HG03354 (cell line): ENCODE data around the gene PCDH9.
A peak's percentile ranks its signal among the peaks of the same experiment; 100 is the strongest.
"Not testable (repeated sequence)": the region's sequence is repeated elsewhere in the genome, so short reads cannot be mapped to it uniquely, and the experiment has no call there.

ENCODE experiments used
- ATAC-seq: cut with Tn5 transposase; IDR thresholded peaks from one replicate; pipeline ENCODE4 v1.9.1; 2021; ENCODE audit warnings: mild to moderate bottlenecking; ENCODE audit not compliant: unreplicated experiment, poor library complexity, severe bottlenecking

PCDH9 gene

DNA sequence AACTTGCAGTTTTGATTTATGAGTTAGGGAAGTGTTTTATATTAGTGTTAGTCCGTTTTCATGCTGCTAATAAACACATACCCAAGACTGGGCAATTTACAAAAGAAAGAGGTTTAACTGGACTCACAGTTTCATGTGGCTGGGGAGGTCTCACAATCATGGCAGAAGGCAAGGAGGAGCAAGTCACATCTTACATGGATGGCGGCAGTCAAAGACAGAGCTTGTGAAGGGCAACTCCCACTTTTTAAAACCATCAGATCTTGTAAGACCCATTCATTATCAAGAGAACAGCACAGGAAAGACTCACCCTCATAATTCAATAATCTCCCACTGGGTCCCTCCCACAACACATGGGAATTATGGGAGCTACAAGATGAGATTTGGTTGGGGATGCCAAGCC lies 349.0 kb downstream of the PCDH9 start:
- ATAC-seq = not testable (repeated sequence)

DNA sequence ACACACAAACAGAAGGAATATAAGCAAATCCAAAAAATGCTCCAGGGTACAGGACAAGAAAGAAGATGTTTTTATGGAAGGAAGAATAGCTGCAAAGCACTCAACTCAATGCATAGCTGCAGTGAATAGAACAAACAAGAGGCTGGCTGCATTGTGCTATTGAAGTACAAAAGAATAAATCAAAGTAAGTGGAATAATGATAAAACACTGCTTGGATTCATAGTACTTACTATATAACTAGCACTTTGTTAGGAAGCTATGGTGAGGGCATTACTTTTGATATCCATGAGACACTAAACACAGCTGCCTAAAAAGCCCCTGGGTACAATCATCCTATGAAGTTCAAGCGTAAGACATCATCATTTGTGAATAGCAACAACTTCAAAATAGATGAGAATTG lies 350.1 kb downstream of the PCDH9 start:
- no peak for ATAC-seq

DNA sequence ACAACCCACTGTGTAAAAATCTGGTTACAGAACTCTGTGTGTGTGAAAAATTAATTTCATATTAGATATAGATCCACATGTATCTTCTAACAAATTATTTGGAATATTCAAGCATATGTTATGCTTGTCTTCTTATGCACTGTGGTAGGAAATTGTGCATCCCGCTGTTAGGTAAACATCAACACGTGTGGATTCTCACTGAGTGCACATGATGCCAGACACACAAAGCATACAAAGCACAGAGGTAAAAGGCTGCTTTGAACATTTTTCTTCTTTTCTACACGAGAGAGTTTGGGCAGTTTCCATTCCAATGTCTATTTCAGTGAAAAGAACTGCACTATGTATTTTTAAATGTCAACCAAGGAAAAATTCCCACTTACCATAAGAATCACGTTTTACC lies 354.9 kb downstream of the PCDH9 start:
- no peak for ATAC-seq

DNA sequence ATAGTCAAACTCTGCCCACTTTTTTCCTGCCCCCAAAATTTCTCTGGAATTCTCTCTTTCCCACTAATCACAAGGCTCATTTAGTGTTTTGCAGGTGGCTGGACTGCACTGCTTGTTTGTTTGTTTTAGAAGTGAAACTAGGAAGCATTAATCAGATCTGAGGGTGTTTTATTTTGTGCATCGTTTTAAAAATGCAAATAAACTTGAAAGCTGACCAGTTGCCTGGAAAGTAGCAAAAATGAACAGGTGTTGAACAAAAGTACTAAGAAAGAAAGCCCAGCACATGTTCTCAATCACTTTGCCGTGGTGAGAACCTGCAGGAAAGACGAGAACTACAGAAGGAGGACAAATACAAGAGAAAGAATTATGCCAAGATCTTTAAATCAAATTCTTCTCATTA lies 365.5 kb downstream of the PCDH9 start:
- peak; percentile 77 for ATAC-seq

DNA sequence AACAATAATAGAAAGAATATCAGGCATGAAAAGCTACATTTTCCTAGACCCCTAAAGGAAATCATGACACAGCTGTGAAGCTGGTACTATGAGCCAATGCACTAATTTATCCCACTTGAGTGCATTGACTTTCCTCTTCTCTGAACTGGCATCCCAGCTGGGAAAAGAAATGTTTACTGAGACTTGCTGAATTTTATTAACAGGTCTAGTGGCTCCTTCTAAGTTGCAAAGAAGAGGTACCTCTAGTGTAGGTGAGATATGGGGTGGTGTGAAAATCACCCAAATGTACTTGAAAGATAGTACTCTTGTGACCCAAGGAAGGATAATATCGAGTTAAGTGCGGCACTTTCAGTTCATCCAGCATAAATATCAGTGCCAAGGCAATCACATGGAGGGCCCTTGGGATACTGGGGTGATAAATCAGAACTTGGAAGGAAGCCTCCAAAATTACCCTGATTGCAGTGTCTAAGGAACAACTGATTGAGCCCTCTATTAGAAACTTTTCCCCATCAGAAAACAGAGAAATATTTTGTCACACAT lies 369.2 kb downstream of the PCDH9 start:
- no peak for ATAC-seq

DNA sequence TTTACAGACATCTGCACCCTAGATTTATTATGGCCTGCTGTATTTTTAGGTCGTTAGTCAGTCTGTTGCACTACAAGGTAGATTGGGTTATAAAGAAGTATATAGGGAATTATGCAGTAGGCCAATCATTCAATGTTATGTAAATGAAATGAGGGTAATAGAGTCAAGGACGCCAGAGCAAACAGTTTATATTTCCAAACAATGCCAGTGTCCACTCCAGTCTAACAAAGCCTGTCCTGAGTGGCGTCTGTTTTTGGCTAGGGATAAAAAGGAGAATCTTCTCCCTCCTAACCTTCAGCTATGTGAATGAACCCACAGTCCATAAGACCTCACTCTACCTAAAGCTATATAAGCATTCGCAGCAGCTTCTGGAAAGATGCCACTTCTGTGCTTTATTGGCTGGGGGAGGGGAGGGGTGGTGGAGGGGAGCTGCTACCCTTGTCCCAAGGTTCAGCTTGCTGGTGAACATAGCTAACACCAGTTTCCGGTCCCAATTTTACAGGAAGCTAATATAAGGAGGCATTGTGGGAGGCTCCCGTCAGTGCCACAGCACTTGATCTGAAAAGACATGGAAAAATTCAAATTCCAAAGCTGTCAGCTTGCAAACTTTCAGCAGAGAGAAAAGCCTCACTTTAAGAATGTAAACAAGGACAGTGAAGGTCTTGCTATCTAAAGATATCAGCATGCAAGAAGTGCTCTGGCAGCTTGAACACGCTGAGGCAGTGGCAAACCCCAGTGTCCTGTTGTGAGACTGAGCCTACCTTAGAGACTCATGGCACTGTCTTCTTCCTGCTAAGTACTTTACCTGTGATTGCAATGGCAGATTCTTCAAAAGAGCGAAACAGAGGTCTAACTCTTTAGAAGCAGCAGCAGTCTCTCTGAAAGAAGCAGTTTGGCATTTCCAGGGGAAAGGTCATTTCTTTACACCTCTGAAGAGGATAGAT lies 369.9 kb downstream of the PCDH9 start:
- no peak for ATAC-seq

DNA sequence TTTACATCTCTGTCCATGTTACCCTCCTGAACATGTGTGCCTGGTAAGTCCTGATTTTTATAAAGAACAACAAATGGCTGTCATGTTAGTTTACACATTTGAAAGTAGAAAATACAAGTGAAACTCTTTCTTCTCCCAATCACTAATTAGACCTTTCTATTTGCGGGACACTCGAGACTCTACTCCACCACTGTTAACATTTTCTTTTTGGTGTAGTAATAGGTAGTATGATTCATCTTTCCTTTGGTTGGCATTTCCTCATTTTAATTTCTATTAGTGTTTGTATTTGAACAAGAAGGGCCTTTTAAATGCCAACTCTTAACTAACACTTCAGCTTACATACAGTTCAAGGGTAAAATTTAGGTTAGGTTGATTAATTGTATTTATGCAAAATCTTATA lies 371.1 kb downstream of the PCDH9 start:
- ATAC-seq = no peak

DNA sequence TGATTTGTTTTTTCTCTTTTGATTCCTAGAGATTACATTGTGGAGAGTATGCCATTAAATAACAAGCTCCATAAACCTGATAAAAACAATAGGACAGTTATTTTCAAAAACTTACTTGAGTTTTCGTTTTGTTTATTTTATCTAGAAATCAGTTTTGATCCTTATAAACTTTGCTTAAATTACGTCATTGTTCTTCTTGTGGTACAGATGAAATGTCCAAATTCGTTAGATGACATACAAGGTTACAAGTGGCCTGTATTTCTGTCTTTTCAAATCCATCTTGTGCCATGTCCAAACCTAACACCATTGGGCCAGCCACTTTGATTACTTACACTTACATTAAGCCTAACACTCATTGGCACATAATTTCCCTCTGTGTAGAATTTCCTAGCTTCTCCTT lies 372.0 kb downstream of the PCDH9 start:
- ATAC-seq = no peak

DNA sequence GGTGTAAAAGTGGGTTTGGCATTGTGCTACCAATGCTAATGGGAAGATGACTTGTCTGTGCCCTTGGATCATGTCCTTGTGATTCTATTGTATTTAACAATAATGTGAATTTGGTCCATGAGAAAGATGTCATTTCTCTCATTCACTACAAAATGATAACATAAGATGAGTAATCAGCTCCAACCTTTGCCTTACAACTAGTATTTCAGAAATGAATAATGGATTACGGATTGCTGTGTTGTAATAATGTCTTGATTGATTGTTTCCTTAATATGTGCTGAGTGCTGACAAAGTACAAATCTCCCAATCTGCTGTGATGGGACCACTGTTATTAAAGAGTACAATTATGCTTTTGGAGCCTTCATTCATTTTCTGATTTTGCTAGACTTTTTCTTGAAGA lies 375.0 kb downstream of the PCDH9 start:
- no peak for ATAC-seq

DNA sequence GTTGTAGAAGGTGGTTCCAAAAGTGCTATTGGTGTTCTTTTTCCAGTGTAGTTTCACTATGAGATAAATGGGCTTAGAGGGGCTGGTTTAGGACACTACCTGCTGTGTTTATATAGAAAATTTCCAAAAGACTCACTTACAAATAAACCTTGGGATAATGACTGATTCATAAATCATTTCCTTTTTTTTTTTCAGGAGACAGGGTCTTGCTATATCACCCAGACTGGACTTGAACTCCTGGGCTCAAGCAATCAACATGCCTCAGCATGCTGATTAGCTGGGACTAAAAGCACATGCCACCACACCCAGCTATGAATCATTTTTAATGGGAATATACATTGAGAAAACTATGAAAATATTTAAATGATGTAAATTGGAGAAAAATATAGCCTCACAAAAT lies 376.6 kb downstream of the PCDH9 start:
- no peak for ATAC-seq

DNA sequence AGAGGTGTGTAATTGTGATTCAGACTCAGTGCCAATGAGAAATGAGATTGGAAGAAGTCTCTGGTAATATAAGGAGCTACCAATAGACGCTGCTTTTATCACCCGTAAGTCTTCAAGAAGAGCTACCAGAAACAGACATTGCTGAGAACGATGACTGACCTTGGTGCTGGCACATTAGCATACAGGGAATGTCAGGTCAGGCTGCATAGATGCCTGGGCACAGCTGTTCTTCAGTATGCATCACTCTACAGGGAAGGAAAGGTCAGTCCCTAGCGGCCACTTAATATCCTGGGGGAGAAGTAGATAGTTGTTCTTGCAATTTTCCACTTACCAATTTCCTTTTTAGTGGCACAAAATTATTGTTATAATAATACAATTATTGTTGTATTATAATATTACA lies 380.4 kb downstream of the PCDH9 start:
- ATAC-seq = no peak

DNA sequence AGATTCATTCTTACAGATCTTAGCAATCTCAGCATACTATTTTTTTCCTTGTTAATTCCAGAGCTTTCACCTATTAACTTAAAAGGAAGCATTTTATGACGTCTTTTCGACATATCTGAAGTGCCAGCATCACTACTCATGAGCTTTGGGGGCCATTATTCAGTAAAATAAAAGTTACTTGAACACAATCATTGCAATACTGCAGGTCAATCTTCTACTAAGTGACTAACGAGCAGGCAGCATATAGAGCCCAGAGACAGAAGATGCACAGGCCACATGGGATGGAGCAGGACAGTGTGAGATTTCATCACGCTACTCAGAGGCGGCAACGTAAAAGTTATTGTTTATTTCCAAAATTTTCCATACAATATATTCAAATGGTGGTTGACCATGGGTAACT lies 382.6 kb downstream of the PCDH9 start:
- ATAC-seq = no peak

DNA sequence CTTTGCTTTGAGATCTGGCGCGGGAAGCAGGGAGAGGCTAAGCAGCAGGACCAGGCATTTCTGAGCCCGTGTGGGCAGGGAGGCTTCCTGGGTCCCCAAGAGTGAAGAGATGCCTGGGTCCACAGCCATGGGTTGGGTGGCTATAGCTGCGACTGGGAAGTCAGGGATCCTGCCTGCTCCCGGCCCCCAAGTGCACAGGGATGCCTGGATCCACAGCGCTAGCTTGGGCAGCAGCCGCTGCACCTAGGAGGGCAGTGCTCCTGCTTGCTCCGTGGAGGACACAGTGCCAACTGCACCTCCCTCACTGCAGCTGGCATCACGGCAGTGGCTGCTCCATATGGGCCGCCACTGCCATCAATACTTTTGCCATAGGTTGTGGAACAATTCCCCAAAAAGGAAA lies 384.7 kb downstream of the PCDH9 start:
- no peak for ATAC-seq

DNA sequence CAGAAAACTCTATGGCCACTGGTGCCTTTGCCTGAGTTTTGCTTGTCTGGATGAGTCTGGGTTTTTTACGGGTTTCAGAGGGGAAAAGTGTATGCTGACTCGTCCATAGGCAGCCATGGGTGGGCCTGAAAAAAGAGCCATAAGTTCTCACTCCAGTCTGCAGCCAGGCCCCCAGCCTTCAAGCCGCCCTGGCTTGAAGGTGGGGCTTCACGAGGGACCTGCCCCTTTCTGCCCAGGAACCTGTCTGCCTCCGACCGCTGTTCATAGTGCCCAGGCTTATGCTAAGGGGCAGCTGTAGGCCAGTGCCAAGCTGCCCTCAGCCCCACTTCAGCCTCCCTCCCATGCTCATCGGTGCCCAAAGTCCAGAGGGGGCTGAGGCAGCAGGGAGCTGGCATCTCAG lies 385.2 kb downstream of the PCDH9 start:
- ATAC-seq = no peak

DNA sequence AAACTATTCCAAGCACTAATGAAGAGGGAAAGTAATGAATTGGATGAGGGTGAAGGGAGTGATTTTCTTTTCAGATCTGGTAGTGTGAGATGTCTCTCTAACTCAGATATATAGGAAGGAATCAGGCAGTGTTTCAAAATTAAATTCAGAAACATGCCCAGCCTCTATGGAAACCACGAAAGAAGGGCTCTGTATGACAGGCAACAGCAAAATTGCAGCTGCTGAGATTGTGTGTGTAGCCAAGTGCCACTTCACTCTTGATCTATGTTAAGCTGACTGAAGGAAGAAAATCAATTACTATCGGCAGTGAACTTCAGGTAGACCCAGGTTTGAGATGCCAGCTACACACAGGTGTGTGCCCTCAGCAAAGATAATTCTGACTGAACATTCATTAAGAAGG lies 387.4 kb downstream of the PCDH9 start:
- ATAC-seq = no peak

DNA sequence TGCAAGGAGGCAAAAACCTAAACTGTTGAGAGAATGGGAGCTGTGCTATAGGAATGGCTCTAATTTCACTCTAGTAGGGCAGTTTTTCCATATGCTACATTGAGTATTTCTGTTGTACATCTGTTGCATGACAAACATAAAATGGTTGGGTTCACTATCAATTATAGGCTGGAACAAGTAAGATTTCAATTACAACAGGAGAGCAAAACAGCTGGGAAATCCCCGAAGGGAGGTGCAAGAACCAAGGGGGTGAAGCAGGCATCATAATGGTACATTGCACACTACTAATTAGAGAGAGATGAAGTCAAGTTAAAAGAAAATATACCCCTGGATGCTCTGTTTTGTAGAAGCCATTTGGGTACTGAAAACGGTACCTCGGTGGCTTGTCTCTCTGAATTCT lies 389.5 kb downstream of the PCDH9 start:
- ATAC-seq = no peak

DNA sequence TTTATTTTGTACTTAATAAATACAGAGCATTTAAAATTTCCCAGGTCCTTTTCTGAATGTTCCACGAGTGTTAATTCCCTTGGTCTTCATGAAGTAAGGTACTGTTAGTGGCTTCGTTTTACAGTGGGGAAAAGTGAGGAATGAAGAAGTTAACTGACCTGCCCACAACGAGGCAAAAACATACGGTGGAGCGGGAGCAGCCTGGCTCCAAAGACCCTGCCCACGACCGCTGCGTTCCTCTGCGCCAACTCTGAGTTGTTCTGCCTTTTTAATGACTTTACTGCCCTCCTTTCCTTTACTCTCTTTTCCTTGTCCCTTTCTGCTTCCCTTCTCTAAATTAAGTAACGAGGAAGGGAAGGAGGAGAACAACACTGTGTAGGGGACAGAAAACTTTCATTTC lies 392.9 kb downstream of the PCDH9 start:
- ATAC-seq = no peak

DNA sequence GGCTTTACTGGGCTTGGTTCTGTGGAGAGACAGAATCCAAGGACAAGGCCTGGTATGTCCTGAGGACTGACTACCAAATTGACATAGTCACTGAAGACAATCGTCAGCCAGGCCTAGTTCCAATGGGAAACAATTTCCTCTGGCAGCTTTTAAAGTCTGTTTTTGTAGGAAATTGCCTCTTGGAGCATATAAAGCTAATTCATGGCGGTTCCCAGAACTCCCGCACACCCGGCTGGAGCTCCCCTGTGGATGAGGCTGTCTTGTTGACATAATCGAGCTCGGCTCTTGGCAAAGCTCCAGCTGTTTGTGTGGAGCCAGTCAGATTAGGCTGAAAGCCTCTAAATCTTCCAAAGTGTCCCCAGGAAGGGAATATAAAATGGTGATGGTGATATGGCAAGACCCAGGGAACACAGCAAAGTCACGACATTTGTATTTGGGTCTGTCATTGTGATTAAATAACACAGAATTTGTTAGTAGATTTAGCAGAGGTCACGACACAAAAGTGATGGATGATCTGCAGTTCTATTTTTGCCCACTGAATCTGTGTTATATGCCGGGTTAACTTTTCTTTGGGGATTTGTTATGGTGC lies 395.0 kb downstream of the PCDH9 start:
- ATAC-seq = no peak

DNA sequence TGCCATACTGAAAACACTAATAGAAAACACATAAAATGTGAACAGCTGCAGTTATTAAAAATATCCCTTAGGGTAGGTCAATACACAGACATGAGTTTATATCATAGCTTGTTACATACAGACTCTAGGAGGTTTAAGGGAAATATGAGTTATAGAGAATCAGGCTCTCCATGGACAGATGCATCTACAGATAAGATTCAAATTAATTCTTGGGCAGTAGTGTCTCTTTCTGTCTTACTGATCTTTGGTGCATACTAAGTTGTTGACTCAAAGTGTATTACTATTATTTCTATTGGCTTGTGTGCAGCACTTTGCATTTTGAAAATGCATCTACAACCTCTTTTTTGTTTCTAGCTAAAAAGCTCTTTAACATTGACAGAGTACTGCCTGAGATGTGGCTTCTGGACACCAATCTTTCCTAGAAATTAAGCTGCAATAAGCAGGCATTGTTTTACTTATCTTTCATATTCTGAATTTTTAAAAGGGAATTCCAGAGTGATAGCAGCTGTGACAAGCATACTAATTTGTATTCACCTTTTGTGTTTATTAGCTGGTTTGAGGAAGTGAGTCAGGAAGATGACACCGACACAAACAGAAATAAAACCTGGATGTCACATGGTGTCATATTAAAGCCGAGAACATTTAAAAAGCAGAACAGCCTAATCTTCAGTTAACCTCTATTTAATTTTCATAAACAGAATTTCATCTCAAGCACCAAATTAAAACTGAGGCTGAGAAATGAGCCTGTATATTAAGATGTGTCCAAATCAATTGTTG lies 399.0 kb downstream of the PCDH9 start:
- peak; percentile 75 for ATAC-seq

DNA sequence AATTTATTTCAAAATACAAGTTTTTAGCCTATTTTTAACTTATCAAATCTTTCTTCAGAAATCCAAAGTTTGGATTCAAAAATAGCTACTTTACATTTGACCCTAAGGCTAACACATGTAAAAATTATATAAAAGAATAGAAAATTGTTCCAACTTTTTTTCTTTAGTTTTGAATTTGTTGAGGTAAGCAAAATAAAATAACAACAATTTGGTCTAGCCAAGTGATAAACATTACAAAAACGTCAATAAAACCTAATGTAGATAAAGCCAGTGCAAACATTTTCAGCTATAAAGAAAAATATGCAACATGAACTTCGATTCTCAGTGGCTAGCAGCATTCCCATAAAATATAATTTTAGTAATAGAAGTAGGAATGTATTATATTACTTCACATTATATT lies 400.3 kb downstream of the PCDH9 start:
- ATAC-seq = no peak
